Stimulated activated CD4-positive, alpha-beta T cell treated with anti-CD3 and anti-CD28 coated beads, Interleukin-1b, Interleukin-23, amount 100 ng/mL, for 4 hours (primary cell): Measurements from ENCODE around the gene CPNE1.

ENCODE experiments used
- DNase-seq, 2 donors: peaks; one replicate each; pipeline ENCODE4 v3.0.0-alpha.2; 2020; ENCODE audit warnings: low read depth in 2 of 2

Gene CPNE1

DNA sequence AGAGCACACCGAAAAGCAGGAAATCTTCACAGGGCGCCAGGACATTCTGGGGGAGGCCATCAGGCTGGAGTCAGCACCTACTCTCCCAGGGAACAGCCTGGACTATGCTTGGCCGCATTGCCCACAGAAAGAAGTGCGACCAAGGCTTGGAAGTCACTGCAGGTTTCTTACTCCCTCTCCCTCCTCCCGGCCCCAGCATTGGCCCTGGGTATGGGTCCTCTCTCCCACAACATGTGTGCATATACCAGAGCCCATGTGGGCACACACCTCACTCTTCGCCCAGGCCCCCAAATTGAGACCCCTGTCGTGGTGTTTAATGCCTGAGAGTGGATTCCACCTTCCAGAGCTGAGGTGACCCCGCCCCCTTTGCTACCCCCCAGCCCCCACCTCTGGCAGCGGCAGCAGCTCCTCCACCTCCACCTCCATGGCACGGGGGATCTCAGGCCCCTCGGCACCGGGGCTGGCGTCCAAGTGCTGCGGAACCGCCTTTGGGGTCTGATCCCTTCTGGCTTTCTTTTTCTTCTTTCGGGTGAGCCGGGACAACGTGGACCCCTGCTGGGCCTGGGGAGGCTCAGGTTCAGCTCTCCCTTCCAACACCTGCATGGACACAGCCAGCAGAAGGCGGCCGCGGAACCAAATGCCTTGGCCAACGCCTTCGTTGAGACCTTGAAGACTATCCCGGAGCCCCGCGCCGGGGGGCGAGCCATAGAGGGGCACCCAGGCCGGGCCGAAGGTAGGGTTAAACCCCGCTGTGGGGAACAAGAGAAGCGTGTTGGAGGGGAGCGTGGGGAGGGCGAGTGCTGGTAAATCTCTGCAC lies 64.3 kb downstream of the CPNE1 start:
- no peak for DNase-seq

DNA sequence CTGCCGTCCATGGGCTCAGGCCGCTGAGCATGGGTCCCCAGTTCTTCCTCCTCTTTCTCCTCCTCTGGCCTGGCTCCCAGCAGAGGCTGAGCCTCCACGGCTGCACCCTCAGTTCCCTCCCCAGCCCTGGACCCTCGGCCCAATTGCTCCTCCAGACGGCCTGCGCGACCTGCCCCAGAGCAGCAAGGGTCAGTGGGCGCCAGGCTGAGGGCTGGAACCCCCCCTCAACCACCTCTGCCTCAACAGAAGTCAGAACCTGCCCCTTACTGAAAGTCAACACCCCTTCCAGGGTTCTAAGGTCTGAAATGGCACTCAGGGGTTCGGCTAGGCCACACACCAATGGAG lies 65.0 kb downstream of the CPNE1 start:
- no peak for DNase-seq

DNA sequence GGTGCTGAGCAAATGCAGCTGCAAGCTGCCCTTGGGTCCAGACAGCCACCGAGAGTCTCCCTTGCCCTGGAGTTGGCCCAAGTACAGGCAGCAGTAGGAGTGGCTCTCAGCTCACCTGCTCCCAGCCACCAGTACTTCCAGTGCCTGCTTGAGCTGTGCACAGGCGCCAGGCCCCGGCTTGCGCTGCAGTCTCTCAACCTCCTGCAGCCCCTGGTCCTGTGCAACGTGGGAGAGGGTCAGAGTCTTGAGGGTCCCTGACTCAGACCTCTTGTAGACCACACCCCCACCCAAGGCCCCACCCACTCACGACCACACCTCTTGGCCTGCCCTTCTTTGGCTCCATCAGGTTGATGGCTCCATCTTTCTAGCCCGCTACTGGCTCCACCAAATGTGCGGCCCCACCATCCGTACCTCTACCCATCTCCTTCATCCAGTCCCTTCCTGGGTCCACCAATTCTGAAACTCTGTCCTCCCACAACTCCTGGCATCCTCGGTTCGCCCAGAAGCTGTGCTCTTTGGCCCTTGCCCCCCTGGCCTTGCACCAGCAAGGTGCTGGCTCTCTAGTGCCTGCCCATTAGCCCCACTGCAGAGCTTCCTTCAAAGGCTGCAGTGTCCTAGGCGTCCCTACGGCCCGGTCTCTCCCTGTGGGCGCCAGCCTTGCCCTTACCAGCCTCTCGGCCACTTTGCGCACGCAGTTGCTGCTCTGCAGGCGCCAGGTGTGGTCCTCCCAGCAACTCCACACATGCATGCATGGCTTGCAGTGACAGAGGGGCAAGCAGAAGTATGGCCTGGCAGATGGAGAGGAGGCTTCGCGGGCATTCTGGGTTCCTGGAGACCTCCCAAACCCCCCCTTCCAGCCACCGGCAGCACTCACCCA lies 65.6 kb downstream of the CPNE1 start:
- DNase-seq: no peak

DNA sequence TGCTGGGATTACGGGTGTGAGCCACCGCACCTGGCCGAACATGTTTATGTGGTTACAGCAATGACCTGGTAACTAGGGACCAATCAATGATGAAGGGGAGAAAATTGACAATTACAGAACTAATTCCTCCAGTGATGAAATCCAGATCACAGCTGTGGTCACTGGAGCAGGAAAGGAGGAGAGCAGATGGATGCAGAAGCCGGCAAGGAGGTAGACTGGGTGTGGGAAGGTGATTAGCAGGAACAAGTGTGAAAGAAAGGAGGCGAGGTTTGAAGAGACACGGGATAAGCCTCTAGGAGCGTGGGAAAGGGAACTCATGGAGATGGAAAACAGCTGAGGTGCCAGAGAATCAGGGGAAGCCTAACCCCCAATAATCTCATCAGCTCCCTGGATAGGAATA lies 66.2 kb downstream of the CPNE1 start:
- DNase-seq: no peak

DNA sequence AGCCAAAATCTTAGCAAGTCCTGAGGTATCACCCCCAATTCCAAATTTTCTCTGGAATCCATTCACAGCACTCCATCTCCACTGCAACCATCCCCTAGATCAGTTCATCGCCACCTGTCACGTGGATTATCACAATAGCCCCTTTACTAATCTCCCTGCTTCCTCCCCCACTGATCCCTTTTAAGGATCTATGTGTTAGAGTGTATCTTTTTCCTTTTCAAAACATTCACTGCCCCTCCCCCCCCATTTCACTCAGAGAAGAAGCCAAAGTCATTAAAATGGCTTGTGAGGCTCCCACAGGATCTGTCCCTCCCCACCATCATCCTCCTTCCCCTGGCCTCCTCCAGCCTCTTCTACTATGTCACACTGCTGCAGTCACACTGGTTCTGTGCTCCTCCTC lies 67.5 kb downstream of the CPNE1 start:
- DNase-seq: no peak

DNA sequence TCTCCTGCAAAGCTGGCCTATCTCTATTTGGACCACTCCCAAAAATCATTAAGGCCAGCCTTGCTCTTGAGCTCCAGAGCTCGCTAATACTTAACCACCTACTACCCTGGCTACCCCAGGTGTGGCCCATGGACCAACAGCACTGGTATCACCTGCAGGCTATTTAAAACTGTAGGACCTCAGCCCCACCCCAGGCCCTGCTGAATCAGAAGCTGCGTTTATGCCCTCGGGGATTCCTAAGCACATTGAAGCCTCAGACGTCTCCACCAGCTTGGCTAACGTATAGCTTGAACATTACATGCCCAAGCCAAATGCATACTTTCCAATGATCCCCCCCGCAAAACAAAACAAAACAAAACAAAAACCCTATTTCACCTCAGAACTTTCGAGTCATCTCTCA lies 68.8 kb downstream of the CPNE1 start:
- no peak for DNase-seq

DNA sequence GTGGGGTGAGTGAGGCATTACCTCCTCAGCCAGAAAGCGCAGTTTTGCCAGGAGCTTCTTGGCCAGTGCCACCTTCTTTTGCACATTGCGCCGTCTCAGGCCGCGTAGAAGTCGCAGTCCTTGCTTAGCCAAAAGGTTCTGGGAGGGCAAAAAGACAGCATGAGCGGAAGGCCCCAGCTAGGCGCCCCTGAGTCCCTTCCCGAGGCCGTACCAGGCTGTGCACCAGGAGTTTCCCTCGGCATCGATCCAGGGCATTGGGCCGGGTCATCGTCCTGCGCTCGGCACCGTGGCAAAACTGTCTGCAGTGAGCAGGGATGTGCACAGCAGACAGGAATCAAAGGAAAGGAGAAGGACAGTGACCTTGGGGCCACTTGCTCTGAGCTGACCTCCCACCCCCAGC lies 69.2 kb downstream of the CPNE1 start:
- DNase-seq: no peak

DNA sequence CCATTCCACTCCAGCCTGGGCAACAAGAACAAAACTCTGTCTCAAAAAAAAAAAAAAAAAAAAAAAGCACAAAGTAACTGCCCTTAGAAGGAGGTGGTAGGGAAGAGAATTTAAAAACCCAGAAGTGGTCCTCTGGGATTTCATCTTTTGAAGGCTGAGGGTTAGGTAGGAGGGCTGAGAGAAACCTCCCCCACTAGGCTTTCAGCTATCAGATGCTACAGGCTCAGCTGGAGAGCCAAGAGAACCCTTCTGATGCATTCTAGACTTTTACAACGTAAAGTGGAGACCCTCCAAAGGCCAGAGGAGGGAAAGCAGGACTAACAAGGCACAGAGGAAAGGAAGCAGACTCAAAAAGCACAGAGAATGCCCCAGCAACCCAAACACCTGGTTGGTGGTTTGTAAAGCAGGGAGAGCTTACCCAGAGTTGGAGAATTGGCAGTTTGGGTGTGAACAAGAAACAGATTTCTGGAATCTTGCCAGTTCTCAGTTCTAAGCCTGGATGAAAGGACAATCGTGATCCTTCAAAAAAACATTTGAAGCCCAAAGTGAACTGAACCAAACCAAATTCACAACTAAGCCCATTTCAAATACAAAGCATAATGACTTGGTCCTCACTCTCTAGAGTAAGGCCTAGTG lies 72.2 kb downstream of the CPNE1 start:
- no peak for DNase-seq

DNA sequence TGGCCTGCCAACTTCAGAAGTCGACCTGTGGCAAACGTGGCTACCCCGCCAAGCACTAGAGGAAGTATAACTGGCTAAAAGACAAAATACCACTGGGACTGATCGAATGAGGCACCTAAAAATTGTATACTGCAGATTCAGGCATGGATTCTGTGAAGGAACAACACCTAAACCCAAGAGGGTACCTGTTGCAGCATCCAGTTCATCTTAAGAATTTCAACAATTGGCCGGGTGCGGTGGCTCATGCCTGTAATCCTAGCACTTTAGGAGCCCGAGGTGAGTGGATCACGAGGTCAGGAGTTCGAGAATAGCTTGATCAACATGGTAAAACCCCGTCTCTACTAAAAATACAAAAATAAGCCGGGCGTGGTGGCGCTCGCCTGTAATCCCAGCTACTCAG lies 76.3 kb downstream of the CPNE1 start:
- DNase-seq: no peak

DNA sequence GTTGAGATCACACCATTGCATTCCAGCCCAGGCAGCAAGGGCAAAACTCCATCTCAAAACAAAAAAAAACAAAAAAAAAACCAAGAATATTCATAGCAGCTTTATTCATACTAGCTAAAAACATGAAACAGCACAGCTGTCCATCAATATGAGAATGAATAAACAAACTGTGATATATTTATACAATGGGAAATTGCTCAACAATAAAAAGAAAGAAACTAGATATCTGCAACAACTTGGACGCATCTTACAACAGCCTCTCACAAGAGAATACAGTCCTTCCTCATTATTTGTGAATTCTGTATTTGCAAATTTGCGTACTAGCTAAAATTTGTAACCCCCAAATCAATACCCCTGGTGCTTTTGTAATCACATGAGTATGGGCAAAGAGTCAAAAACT lies 77.3 kb downstream of the CPNE1 start:
- DNase-seq: no peak

DNA sequence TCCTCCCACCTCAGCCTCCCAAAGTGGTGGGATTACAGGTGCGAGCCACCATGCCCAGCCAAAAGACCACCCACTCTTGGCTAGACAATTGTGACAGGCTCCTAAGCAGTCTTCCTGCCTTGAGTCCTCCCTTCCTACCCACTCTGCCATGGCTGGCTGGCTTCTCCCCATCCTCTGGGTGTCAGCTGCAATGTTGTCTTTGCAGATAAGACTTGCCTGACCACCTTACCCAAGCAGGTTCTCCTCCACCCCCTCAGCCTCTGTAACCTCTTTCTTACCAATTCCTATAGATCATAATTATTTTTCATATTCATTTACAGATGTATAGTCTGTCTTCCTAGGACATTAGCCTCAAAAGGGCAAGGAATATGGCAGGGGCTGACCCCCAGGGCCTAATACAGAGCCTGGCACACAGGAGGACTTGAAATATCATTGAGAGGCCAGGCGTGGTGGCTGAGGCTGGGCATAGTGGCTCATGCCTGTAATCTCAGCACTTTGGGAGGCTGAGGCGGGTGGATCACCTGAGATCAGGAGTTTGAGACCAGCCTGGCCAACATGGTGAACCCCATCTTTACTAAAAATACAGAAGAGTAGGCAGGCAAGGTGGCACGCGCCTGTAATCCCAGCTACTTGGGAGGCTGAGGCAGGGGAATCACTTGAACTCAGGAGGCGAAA lies 77.8 kb downstream of the CPNE1 start:
- no peak for DNase-seq

DNA sequence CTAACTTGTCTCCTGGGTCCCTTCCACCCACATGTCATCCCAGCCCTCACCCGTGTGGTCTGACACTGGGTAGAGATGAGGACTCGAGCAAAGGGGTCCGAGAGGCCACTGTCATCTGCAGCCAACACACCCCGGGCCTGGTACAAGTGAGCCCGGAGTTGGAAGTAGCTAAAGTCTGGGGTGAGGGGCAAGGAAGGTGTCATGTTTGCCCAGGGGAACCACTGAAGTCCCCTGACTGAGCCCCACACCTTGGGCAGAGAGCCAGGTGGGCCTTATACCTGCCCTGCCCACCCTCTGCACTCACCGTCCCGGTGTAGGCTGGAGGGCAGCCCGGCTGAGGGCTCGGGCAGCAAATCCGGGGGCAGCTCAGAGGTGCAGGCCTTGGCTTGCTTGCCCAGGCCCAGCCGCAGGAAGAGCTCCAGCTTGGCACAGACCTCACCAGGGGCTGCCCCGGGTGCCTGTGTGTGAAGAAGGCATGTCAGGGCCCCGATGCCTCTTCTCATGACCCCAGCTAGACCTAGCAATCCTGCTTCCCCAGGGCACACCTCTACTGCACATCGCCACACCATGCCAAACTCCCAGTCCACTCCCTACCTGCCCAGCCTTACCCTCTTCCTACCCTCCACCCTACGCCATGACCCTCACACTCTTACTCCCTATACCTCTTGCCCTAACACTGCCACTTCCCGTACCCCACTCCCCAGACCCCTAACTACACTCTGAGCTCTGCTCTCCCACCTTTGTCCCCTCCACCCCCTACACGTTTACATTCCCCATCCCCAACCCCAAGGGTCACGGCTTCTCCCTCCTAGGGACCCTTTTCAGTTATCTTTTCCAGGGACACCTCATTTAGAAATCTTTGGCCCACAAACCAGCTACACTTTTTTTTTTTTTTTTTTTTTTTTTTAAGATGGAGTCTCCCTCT lies 80.8 kb downstream of the CPNE1 start:
- no peak for DNase-seq

DNA sequence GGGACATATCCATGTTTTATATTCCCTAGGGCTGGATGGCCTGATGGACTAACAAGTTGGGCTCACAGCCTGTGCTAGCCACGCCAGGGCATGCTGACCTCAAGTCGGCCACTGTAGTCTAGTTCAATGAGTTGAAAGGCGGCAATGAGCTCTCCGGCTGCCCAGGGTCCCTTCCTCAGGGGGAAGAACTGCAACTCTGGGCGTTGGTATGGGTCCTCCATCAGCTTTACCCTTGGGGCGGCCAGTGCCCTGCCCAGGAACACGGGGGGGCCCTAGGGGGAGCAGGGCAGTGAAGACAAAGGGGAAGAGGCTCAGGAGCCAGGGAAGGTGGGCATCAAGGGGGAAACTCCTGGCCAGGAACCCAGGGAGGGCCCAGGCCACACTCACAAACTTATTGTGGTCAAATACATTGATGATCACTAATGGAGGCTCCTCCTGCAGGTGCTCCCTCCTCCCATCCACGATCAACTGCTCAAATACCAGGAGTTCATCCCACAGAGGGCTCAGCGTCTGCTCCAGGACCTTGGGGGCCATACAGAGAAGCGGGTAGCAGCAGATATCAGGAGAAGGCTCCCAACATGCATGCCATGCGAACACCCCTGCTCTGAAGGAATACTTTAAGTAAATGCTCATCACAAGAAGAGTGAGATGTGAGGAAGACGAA lies 81.8 kb downstream of the CPNE1 start:
- no peak for DNase-seq

DNA sequence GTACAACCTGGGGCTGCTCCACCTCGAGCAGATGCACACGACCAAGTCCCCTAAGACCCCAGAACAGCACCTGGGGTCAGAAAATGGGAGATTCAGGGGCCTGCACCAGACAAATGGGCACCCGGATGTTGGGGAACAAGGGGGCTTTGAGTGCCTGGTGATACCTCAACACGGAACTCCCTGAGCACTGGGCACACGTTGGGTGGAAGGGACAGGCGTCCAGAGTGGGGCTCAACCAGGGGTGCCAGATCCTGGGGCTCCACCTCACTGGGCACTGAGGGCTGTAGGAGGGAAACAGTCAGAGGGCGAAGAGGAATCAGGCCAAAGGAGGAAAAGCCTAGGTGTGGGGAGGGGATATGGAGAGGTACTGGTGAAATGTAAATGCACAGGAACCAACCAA lies 82.6 kb downstream of the CPNE1 start:
- no peak for DNase-seq

DNA sequence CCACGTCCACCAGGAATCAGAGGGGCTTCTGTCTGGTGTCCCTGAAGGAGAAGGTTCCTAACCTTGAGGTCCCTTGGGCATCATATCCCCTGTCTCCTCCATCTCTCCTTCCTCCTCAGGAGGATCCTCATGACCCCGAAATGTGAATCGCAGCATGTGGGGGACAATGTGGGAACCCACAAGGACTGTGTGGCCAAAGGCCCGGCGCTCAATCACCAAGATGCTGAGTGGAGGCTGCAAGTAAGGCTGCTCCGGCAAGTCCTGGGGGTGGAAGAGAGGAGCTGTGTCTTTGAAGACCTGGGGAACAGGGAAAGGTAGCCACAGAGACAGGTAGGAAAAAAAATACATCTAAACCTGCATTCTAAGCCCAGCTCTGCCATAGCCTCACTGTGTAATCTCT lies 85.5 kb downstream of the CPNE1 start:
- DNase-seq: no peak

DNA sequence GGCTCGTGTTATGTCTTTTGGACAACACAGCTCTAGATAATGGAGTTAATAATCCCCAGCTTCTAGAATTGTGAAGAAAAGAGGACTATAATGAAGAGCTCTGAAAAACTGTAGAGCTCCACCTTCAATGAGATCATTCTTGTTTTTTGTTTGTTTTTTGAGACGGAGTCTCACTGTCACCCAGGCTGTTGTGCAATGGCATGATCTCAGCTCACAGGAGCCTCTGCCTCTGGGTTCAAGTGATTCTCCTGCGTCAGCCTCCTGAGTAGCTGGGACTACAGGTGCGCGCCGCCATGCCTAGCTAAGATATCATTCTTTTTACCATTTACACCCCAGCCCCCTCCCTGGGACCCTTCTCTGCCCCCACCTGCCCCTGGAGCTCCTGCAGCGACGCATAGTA lies 86.2 kb downstream of the CPNE1 start:
- DNase-seq: no peak

DNA sequence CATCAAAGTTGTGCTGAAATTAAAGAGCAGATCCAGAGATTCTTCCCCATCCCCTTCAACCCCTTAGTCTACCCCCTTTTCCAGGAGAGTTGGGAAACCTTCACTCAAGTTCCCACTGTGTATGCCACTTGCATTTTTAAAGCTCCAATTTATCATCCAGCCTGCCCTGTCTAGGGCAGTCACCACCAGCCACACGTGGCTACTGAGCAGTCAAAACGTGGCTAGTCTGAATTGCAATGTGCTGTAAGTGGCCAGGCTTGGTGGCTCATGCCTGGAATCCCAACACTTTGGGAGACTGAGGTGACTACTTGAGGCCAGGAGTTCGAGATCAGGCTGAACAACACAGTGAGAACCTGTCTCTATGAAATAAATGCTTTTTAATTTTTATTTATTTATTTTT lies 87.9 kb downstream of the CPNE1 start:
- DNase-seq: no peak
